Left forelimb (tissue), 1 donor: ENCODE results near the gene CSRNP3.
A peak's percentile ranks its signal among the peaks of the same experiment; 100 is the strongest.

Source experiments
- DNase-seq: peaks from one replicate; pipeline ENCODE4 v3.0.0-alpha.2; 2018; ENCODE audit warnings: low spot score

The CSRNP3 gene

GRCh38 chr2:165547900-165548299 is 78.4 kb downstream of the CSRNP3 start:
- no peak for DNase-seq

- DNase-seq, result no peak
These were observed 80.1 kb downstream of the CSRNP3 start for GRCh38 chr2:165549619-165550018.

GRCh38 chr2:165558832-165559231 is 89.3 kb downstream of the CSRNP3 start:
- DNase-seq, result no peak

GRCh38 chr2:165560377-165560988 is 91.0 kb downstream of the CSRNP3 start:
- no peak for DNase-seq

GRCh38 chr2:165561516-165561915 is 92.0 kb downstream of the CSRNP3 start:
- DNase-seq, result no peak

DNA sequence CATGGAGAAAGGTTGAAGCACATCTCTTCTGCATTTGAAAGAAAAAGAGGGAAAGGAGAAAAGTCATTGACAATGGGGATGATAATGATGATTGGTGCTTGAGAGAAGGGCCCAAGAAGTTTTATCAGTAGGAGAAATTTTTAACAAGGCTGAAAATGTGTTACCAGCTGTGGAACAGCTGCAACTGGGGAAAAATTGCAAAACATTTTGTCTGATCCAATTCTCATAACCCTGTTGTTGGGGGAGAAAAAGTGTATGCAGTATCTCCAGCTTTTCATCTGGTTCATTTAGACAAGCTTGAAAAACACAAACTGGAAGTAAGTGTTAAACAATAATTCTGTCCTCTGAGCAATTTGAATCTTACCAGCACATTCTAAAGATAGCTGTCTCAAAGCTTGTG is 92.7 kb downstream of the CSRNP3 start:
- DNase-seq, result no peak

- no peak for DNase-seq
These were observed 94.1 kb downstream of the CSRNP3 start for GRCh38 chr2:165563468-165564225.

DNA sequence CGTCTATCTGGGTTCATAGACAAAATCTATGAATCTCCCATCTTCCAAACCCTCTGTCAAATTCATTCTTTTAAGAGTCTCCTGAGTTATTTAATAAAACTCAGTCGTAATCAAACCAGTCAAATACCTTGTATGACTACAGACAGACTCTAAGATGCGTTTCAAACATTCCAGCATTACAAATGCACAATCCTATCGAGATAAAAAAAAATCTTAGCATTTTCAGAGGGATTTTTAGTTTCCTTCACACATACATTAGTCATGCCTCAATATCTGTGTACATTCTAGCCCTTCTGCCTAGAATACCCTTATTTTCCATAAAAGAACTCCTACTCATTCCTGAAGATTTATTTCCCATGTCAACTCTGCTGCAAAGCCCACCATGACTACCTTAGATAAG is 96.5 kb downstream of the CSRNP3 start:
- no peak for DNase-seq

DNA sequence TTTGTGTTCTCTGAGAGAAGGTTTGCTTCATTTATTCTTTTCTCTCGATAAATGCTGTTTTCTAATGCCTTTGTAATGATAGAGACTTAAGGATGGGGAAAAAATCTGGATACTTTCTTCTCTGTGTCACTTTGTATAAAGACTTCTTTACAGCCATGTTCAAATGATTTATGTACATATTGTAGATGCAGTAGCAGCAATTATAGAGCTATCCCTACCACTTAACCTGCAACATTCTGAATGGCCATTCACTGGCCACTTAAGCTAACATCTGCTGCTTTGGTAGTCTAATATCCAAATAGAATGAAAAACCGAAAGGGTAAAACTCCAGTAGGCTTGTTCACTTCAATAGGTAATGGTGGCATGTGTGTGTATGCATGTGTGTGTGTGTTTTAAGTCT is 97.8 kb downstream of the CSRNP3 start:
- DNase-seq, result no peak

DNA sequence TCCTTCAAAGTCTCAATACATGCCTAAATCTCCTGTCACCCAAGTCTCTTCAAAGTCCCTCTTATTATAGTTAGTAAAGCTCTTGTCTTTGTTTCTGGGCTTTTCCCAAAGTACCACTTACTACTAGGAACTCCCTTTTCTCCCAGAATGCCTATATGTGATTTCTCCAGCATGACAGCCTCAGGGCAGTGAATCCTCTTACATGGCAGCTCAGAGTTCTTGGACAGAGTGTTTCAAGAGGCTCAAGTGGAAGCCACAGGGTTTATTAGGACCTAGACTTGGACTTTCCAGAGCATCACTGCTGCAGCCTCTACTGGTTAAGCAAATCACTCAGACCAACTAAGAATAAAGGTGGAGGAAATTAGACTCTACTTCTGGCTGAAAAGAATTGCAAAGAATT is 98.9 kb downstream of the CSRNP3 start:
- DNase-seq, result no peak

GRCh38 chr2:165571477-165571876 is 102.0 kb downstream of the CSRNP3 start:
- DNase-seq, result no peak

GRCh38 chr2:165572151-165572550 is 102.7 kb downstream of the CSRNP3 start:
- no peak for DNase-seq

DNA sequence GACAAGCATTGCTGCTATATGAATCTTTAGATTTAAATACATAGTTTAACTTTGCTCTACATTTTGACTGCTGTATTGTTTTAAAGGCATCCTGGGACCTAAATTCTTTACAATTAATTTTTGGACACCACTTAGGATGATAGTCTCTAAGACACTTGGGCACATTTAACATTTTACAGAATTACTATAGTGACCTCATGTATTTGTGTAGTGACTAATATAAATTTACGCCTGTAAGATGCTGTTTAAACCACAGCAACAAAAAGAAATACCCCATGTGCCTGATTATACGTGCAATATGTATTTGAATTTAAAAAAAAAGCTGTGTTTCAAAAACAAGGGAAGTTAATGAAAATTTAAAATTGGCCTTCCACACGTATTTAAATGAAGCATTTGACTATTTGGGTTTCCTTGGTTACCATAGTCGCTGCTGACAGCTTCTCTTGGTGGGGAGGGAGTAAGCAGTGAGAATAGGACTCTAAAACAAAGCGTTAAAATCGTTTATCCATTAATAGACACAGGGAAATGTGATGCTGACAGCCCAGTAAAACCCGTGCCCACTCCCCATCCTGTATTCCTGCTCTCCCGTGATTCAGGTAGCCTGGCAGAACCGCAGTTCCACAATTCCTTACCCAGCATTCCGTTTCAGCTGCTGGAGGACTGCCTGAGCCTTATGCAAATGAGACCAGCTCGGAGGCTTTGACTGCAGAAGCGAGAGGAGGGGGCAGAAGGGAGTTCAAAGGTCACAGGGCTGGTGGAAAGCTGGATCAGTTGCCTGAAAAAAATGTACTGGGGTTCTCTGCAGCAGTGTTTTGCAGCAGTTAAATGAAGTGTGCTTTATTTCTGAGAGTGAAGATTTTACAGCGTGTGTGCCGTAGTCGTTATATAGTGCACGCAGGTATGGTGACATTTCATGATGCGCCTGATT is 104.3 kb downstream of the CSRNP3 start:
- DNase-seq, result peak; percentile 77

GRCh38 chr2:165575044-165575615 is 105.6 kb downstream of the CSRNP3 start:
- DNase-seq, result no peak

DNA sequence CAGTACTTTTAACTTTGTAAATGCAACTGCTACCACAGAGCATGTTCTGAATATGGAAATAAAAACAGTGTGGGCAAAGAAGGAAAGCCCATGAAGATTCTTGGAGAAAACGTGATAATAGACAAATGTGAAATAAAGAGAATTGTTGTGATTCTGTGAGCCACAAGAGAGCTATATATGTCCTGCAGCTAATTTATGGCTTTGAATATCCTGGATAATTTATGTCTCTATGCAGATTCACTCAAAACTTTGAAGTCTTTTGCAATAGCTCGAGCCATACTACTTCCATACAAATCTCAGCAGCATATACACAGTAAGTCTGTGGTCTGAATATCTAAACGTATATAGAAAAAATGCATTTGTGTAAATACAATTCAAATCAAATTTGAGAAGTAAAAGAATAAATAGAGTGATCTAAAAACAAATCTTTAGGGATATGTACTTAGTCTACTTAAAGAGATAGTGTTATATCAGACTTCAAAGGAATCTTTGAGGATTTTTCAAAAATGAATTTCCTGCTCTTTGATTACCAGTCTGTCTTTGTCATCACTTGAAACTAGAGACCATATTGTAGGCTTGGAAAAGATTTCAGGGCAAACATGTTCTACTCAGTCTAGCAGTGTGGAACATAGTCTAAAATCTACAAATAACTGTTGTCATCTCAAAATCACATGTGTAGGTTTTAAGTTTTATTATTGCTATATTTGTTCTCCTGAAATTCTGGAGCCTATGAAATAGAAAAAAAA is 107.1 kb downstream of the CSRNP3 start:
- no peak for DNase-seq

- DNase-seq, result no peak
These were observed 112.9 kb downstream of the CSRNP3 start for GRCh38 chr2:165582409-165582808.

DNA sequence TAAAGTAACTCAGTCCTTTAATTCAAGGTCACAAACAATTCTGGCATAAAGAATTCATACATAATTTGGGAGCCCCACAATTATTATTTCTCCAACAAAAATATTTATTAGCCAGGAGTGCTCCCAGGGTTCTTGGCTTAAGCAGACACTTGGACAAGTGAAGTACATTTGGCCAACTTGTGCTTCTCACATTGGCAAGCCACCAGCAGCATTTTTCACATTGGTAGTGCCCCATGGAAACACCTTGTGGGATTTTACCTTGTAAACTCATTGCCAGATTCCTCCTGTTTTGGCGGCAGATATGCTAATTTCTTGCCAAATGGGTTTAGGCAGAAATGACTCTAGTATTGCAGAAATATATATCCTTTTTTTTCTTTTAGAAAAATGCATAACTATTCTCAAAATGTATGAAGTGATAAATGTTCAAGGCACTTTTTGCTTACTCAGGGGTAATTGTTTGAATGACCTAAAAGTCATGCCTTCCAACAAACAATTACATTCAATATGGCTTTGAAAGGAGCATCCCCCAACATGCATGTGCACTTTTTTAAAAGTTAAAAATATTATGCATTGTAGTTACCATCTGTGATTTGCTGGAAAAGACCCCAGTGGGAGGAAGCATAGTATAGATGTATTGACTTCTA is 113.5 kb downstream of the CSRNP3 start:
- DNase-seq, result no peak

DNA sequence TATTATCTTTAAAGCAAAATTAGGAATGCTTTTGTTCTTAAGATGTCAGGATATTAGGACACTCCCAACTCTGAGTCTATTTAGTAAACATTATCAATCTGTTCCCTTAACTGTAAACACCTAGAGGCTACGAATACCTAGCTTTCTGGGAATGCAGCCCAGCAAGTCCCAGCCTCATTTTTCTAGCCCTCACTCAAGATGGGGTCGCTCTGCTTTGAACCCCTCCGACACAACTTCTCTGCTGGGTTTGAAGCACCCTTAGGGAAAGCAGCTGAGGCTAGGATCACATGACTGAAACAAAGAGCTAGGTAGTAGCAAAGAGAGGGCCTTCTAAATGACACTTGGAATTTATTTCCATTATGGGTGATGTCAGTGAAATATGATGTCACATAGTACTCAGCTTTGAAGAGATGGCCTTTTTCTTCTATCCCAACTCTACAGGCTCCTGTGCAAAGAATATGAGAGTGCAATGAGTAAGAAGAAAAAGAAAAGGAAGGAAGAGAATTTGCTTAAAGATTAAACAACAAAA is 114.7 kb downstream of the CSRNP3 start:
- DNase-seq, result no peak

DNA sequence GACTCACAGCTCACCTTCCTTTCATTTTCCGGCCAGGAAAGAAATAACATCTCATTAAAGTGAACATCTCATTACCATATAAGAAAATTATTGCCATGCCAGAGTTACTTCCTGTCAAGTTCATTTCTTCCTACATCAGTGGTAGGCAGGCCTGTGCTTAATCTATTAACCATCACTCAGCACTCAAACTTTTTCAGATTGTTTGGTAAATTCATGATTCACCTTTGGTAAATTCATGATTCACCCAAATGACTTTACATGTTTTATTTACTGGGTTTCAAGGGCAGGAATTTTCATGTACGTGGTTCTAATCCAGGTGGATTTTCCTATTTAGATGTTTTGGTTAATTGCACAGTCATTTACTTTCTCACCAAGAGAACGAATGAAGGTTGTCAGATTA is 116.5 kb downstream of the CSRNP3 start:
- no peak for DNase-seq

DNA sequence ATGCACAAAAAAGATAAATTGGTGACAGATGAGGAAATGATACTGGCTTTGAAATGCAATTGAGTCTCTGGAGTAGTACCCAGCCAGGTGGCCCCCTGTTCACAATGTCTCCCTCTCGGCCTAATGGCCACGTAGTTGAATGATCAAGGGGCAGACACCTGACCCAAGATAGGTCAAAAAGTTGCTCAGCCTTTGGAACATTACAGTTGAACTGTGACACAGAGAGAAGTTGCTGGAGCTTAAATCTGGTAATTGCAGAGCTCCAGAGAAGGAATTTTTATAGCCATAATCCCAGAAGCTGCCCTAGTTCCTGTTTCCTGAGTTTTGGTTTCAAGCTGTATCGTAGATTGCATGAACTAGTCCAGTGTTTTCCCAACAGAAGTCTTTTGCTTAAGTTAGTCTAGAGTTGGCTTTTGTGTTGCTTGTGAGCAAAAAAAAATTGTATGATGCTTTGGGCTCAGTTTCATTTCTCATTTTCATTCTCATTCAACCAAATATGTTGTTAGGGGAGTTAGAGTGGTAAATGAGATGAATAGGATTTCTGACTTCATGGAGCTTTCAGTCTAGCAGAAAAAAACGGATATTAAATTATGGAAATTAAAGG is 117.9 kb downstream of the CSRNP3 start:
- no peak for DNase-seq
